Measurements from ENCODE around the gene MDFI. TPM values are rescaled to one million over a fixed set of nuclear protein-coding genes. Genes with fewer than 3 reads are reported as not detected.

Gene MDFI
- polyA plus RNA-seq, 2 of the 4 experiments (the other 2 are of a cell fraction): 0.06 to 0.30 TPM

GRCh38 chr6:41638935-41639808 lies 904 bp downstream of the MDFI start:
- ChIA-PET POLR2A (no interaction called here), CTCF (interaction anchor here (1.0 kb wide), 1 partner anchor 271 kb away, joined by 4 read pairs; no protein-coding TSS in a partner anchor)
- Histone ChIP-seq H3K4me1 (0 out of 3 replicates have a peak, but pooled peaks cover 6% of the 10 kb centered on the region), H3K4me3 (no peak overlapping the region), H3K27ac (no peak overlapping the region), H3K4me2 (no peak overlapping the region), H3K9me3 (no peaks in the 10 kb centered on the region)
- no peak for ATAC-seq
- no peak for DNase-seq (ENCODE audit: low read depth in 1 of 2, low spot score in 1 of 2)
- 90% methylated on average over 35 of the region's 40 CpGs for WGBS (ENCODE audit: missing lambda C conversion rate)
- no peak for TF ChIP-seq EP300 (IDR thresholded peaks at IDR 0.05)
- no peak for TF ChIP-seq POLR2A (IDR thresholded peaks at IDR 0.05; ENCODE audit: low read length)
- no peak for TF ChIP-seq TFCP2L1 (CRISPR knock-in tag; IDR thresholded peaks at IDR 0.05)
- no peak for TF ChIP-seq NR3C1 (IDR thresholded peaks at IDR 0.05)
- TF ChIP-seq HDAC2 (IDR thresholded peaks at IDR 0.05): no peak
- FAIRE-seq: no peak

DNA sequence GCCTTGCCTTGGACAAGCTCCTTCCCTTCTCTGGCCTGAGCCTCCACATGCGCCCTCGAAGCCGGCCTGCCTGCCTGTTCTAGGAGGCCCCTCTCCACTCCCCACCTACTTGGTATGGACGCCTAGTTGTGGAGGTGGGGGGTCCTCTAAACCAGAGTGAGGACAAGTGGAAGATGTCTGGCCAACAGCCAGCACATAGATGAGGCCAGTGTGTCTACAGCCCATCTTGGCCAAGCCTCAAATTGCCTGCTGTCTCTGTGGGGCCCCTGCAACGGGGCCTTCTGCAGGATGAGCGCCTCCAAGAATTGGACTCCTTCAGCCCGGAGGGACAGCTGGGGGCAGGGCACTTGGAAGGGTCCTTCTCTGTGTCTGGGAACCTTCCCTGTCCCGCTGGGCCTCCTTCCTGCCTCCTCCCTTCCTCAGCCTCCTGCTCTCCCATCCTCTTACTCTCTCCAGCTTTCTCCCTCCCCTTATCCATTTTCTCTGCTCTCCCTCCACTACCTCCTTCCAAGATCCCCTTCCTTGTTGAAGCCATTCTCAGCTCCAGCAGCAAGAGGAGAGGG lies 1.6 kb downstream of the MDFI start:
- POLR2A ChIA-PET: no interaction called here
- DNase-seq (ENCODE audit: low read depth in 1 of 2, low spot score in 1 of 2) (no peak), FAIRE-seq (no peak), ATAC-seq (no peak)
- H3K4me2 ChIP-seq: no peak overlapping the region
- TF ChIP-seq CTCF (IDR thresholded peaks at IDR 0.05) (no peak), FOXS1 (CRISPR knock-in tag; IDR thresholded peaks at IDR 0.05) (no peak), E2F6 (IDR thresholded peaks at IDR 0.05; ENCODE audit: borderline replicate concordance, low read depth) (no peak), EP300 (IDR thresholded peaks at IDR 0.05) (no peak), BCL3 (IDR thresholded peaks at IDR 0.05) (no peak), CEBPB (IDR thresholded peaks at IDR 0.05) (no peak)
- no peaks in the 10 kb centered on the region for H3K9me3 ChIP-seq
- CTCF ChIA-PET: interaction anchor here (0.7 to 1.0 kb wide), 2 partner anchors 37 to 271 kb away, joined by 4 read pairs; no protein-coding TSS in a partner anchor
- H3K4me3 ChIP-seq: no peak overlapping the region
- WGBS (ENCODE audit: missing lambda C conversion rate): 74% methylated on average over 5 of the region's 8 CpGs
- no peak overlapping the region for H3K27ac ChIP-seq
- 0 out of 3 replicates have a peak, but pooled peaks cover 6% of the 10 kb centered on the region for H3K4me1 ChIP-seq

- WGBS (ENCODE audit: missing lambda C conversion rate): 100% methylated on average over 4 of the region's 7 CpGs
- DNase-seq (ENCODE audit: low read depth in 1 of 2, low spot score in 1 of 2): no peak
- Histone ChIP-seq H3K9me3 (no peaks in the 10 kb centered on the region), H3K27ac (no peak overlapping the region), H3K4me3 (no peak overlapping the region), H3K4me1 (0 out of 3 replicates have a peak, but pooled peaks cover 6% of the 10 kb centered on the region), H3K4me2 (no peak overlapping the region)
- no peak for FAIRE-seq
- ATAC-seq: no peak
- ChIA-PET POLR2A (no interaction called here), CTCF (interaction anchor here (0.7 to 1.0 kb wide), 2 partner anchors 38 to 272 kb away, joined by 4 read pairs; no protein-coding TSS in a partner anchor)
- TF ChIP-seq EP300 (IDR thresholded peaks at IDR 0.05) (no peak), POLR2AphosphoS2 (conservative IDR thresholded peaks at IDR 0.05; ENCODE audit: low read length) (no peak), SREBF2 (IDR thresholded peaks at IDR 0.05) (no peak), BHLHE40 (IDR thresholded peaks at IDR 0.05; ENCODE audit: low read depth, low read length) (no peak), FOXS1 (CRISPR knock-in tag; IDR thresholded peaks at IDR 0.05) (no peak), RNF2 (IDR thresholded peaks at IDR 0.05; ENCODE audit: borderline replicate concordance, low read depth) (no peak), CBX8 (IDR thresholded peaks at IDR 0.05) (no peak), ESRRA (IDR thresholded peaks at IDR 0.05; ENCODE audit: borderline replicate concordance, low read length) (no peak), RFX5 (IDR thresholded peaks at IDR 0.05) (no peak), KDM5A (IDR thresholded peaks at IDR 0.05) (no peak), SMC3 (IDR thresholded peaks at IDR 0.05) (no peak), KDM1A (IDR thresholded peaks at IDR 0.05; ENCODE audit: low read depth) (no peak), FOSB (CRISPR knock-in tag; IDR thresholded peaks at IDR 0.05) (no peak), HEYL (CRISPR knock-in tag; IDR thresholded peaks at IDR 0.05) (no peak)
Measured at GRCh38 chr6:41640426-41640825, 2.2 kb downstream of the MDFI start.
